Suprapubic skin (tissue), 4 donors: ENCODE results near the gene AP2B1.

Experiments used
- CTCF ChIP-seq, 2 donors: fragments of 200-600 bp in 1 of 2; fragments of 450-650 bp in 1 of 2; sonication (generic) in 1 of 2; IDR thresholded peaks; one replicate each; pipeline ENCODE4 v1.5.1; 2016 to 2019; ENCODE audit warnings: antibody characterized with exemption in 2 of 2, mild to moderate bottlenecking in 1 of 2, moderate library complexity in 1 of 2
- POLR2A ChIP-seq, 2 donors: fragments of 450-650 bp; IDR thresholded peaks; one replicate each; pipeline ENCODE4 v1.6.1; 2017; ENCODE audit warnings: antibody characterized with exemption in 2 of 2, mild to moderate bottlenecking in 2 of 2, moderate library complexity in 2 of 2
- POLR2AphosphoS5 ChIP-seq, 3 donors: sonication (generic); formaldehyde crosslinking; IDR thresholded peaks; one replicate each; pipeline ENCODE4 v1.6.1; 2017; ENCODE audit warnings: antibody characterized with exemption in 3 of 3

- TF ChIP-seq POLR2AphosphoS5 (IDR thresholded peaks at IDR 0.05) (no peak), CTCF (IDR thresholded peaks at IDR 0.05) (no peak), POLR2A (IDR thresholded peaks at IDR 0.05) (no peak)
Observed at GRCh38 chr17:35713069-35713728, 126.1 kb downstream of the AP2B1 start.
